IMR-90 (cell line): ENCODE data around the gene CISTR. TPM values are rescaled to one million over a fixed set of nuclear protein-coding genes. Genes with fewer than 3 reads are reported as not detected.

Experiments
- ATAC-seq: fragments of 200-7000 bp; cut with Tn5 transposase; 2 replicates; pipeline ENCODE4 v1.9.1; 2020; ENCODE audit warnings: low read depth, mild to moderate bottlenecking, moderate library complexity
- BruUV-seq: library from RNA; stranded (reverse); fragments of 400-500 nt; replicated peaks from 2 replicates; lab custom pipeline; 2021; lab: Mats Ljungman, UMichigan
- CTCF ChIA-PET: fragments of 300-600 bp; formaldehyde crosslinking; extraction: SDS; loops from one replicate; lab custom pipeline; 2021; ENCODE audit warnings: antibody characterized with exemption; lab: Yijun Ruan, JAX
- POLR2A ChIA-PET: fragments of 300-600 bp; sonication (Branson Sonifier 250); formaldehyde crosslinking; loops from one replicate; lab custom pipeline; 2022; ENCODE audit warnings: antibody characterized with exemption; ENCODE audit not compliant: unreplicated experiment; lab: Charles Lee
- DNase-seq: peaks from one replicate; pipeline ENCODE4 v3.0.0; 2013
- H2AFZ ChIP-seq: replicated peaks from 2 replicates; pipeline ENCODE3; 2013; ENCODE audit warnings: low read length, mild to moderate bottlenecking; ENCODE audit not compliant: poor library complexity
- H2AK5ac ChIP-seq: 2 replicates; pipeline ENCODE4 v1.6.1; 2013; ENCODE audit warnings: low read depth, low read length, inconsistent platforms
- H2AK9ac ChIP-seq: replicated peaks from 2 replicates; pipeline ENCODE3; 2013; ENCODE audit warnings: mild to moderate bottlenecking, low read depth, low read length, moderate library complexity; ENCODE audit not compliant: poor library complexity
- H2BK120ac ChIP-seq: 2 replicates; pipeline ENCODE4 v1.6.1; 2013; ENCODE audit warnings: low read depth, low read length, inconsistent platforms
- H2BK15ac ChIP-seq: 3 replicates; pipeline ENCODE4 v1.6.1; 2013; ENCODE audit warnings: low read depth, low read length, inconsistent platforms
- H2BK20ac ChIP-seq: 2 replicates; pipeline ENCODE4 v1.6.1; 2013; ENCODE audit warnings: low read depth, mild to moderate bottlenecking, inconsistent platforms, low read length, moderate library complexity
- H2BK5ac ChIP-seq: 2 replicates; pipeline ENCODE4 v1.6.1; 2013; ENCODE audit warnings: mild to moderate bottlenecking, low read depth, low read length, inconsistent platforms; ENCODE audit not compliant: poor library complexity, severe bottlenecking
- H3K14ac ChIP-seq: replicated peaks from 2 replicates; pipeline ENCODE4 v1.6.1; 2013; ENCODE audit warnings: low read depth, low read length, inconsistent platforms
- H3K18ac ChIP-seq: 2 replicates; pipeline ENCODE4 v1.6.1; 2013; ENCODE audit warnings: low read depth, low read length, control low read depth
- H3K23ac ChIP-seq: 2 replicates; pipeline ENCODE4 v1.6.1; 2013; ENCODE audit warnings: low read depth, low read length, inconsistent platforms
- H3K27ac ChIP-seq: 2 replicates; pipeline ENCODE4 v1.5.1; 2013; ENCODE audit warnings: mild to moderate bottlenecking, control low read depth, low read length; ENCODE audit not compliant: insufficient read depth
- H3K27me3 ChIP-seq: 2 replicates; pipeline ENCODE4 v1.6.1; 2013; ENCODE audit warnings: low read length; ENCODE audit not compliant: control insufficient read depth, insufficient read depth
- H3K36me3 ChIP-seq: 2 replicates; pipeline ENCODE4 v1.6.1; 2013; ENCODE audit warnings: low read length, mixed read lengths; ENCODE audit not compliant: control insufficient read depth, insufficient read depth
- H3K4ac ChIP-seq: 2 replicates; pipeline ENCODE4 v1.6.1; 2013; ENCODE audit warnings: low read depth, low read length, inconsistent platforms
- H3K4me1 ChIP-seq: 2 replicates; pipeline ENCODE4 v1.6.1; 2013; ENCODE audit warnings: low read length, mixed read lengths; ENCODE audit not compliant: control insufficient read depth, insufficient read depth
- H3K4me2 ChIP-seq: 2 replicates; pipeline ENCODE4 v1.6.1; 2013; ENCODE audit warnings: low read depth, mild to moderate bottlenecking, control low read depth, low read length, moderate library complexity
- H3K4me3 ChIP-seq: 2 replicates; pipeline ENCODE4 v1.5.1; 2013; ENCODE audit warnings: low read depth, mild to moderate bottlenecking, control low read depth, low read length, moderate library complexity; ENCODE audit not compliant: insufficient read depth
- H3K56ac ChIP-seq: 2 replicates; pipeline ENCODE4 v1.6.1; 2013; ENCODE audit warnings: low read length, inconsistent platforms; ENCODE audit not compliant: insufficient read depth; ENCODE audit errors: extremely low read depth
- H3K79me1 ChIP-seq, 2 experiments: 2 replicates each; pipeline ENCODE4 v1.6.1; 2013; ENCODE audit warnings: low read length in 2 of 2, inconsistent platforms in 1 of 2, low read depth in 1 of 2
- H3K9ac ChIP-seq: 2 replicates; pipeline ENCODE4 v1.6.1; 2013; ENCODE audit warnings: low read depth, low read length, control low read depth
- H3K9me1 ChIP-seq: 2 replicates; pipeline ENCODE4 v1.6.1; 2013; ENCODE audit warnings: low read length, inconsistent platforms; ENCODE audit not compliant: insufficient read depth
- H3K9me3 ChIP-seq: 2 replicates; pipeline ENCODE4 v1.6.1; 2013; ENCODE audit warnings: low read length; ENCODE audit not compliant: control insufficient read depth, insufficient read depth
- H4K20me1 ChIP-seq: 2 replicates; pipeline ENCODE4 v1.6.1; 2013; ENCODE audit warnings: low read length, inconsistent platforms; ENCODE audit not compliant: insufficient read depth
- H4K5ac ChIP-seq: 2 replicates; pipeline ENCODE4 v1.6.1; 2013; ENCODE audit warnings: mild to moderate bottlenecking, low read depth, low read length, control low read depth
- H4K8ac ChIP-seq, 2 experiments: 2 replicates each; pipeline ENCODE4 v1.6.1; 2013; ENCODE audit warnings: low read depth in 2 of 2, low read length in 2 of 2, control low read depth in 1 of 2, inconsistent platforms in 1 of 2
- H4K91ac ChIP-seq: 2 replicates; pipeline ENCODE4 v1.6.1; 2013; ENCODE audit warnings: low read depth, low read length, inconsistent platforms; ENCODE audit not compliant: insufficient read depth
- BHLHE40 ChIP-seq: fragments of 150-350 bp; IDR thresholded peaks from 2 replicates; pipeline ENCODE4 v1.6.1; 2016; ENCODE audit warnings: mild to moderate bottlenecking, low read depth, low read length
- CEBPB ChIP-seq: IDR thresholded peaks from 2 replicates; pipeline ENCODE4 v1.6.1; 2012; ENCODE audit warnings: low read depth, low read length, improper control_type of control experiment
- CHD1 ChIP-seq: IDR thresholded peaks from 2 replicates; pipeline ENCODE4 v1.6.1; 2012; ENCODE audit warnings: low read depth, low read length, improper control_type of control experiment
- CTCF ChIP-seq: conservative IDR thresholded peaks from 2 replicates; pipeline ENCODE4 v1.5.1; 2012; ENCODE audit warnings: mild to moderate bottlenecking, low read depth, low read length, improper control_type of control experiment
- ELK1 ChIP-seq: fragments of 150-350 bp; IDR thresholded peaks from 2 replicates; pipeline ENCODE4 v1.6.1; 2016; ENCODE audit warnings: low read depth, mild to moderate bottlenecking, low read length, moderate library complexity, borderline replicate concordance
- FOS ChIP-seq: fragments of 150-350 bp; IDR thresholded peaks from 2 replicates; pipeline ENCODE4 v1.6.1; 2016; ENCODE audit warnings: low read depth, low read length
- MAFK ChIP-seq: IDR thresholded peaks from 2 replicates; pipeline ENCODE4 v1.6.1; 2012; ENCODE audit warnings: low read depth, low read length, improper control_type of control experiment
- MAZ ChIP-seq: IDR thresholded peaks from 2 replicates; pipeline ENCODE4 v1.6.1; 2012; ENCODE audit warnings: low read depth, mild to moderate bottlenecking, low read length, improper control_type of control experiment, moderate library complexity, borderline replicate concordance
- MXI1 ChIP-seq: IDR thresholded peaks from 2 replicates; pipeline ENCODE4 v1.6.1; 2012; ENCODE audit warnings: low read depth, mild to moderate bottlenecking, low read length, moderate library complexity, borderline replicate concordance
- NFE2L2 ChIP-seq: fragments of 150-350 bp; IDR thresholded peaks from 2 replicates; pipeline ENCODE4 v1.6.1; 2016; ENCODE audit warnings: low read depth, mild to moderate bottlenecking, low read length
- POLR2A ChIP-seq: IDR thresholded peaks from 2 replicates; pipeline ENCODE4 v1.6.1; 2012; ENCODE audit warnings: mild to moderate bottlenecking, low read depth, low read length
- RAD21 ChIP-seq: IDR thresholded peaks from 2 replicates; pipeline ENCODE4 v1.6.1; 2012; ENCODE audit warnings: low read length, improper control_type of control experiment
- RCOR1 ChIP-seq: IDR thresholded peaks from 2 replicates; pipeline ENCODE4 v1.6.1; 2012; ENCODE audit warnings: mild to moderate bottlenecking, low read length, improper control_type of control experiment; ENCODE audit not compliant: insufficient replicate concordance
- RFX5 ChIP-seq: IDR thresholded peaks from 2 replicates; pipeline ENCODE4 v1.8.0; 2012; ENCODE audit warnings: low read depth, mild to moderate bottlenecking, low read length, moderate library complexity
- SMC3 ChIP-seq: fragments of 150-350 bp; IDR thresholded peaks from 2 replicates; pipeline ENCODE4 v1.6.1; 2016; ENCODE audit warnings: low read depth, mild to moderate bottlenecking, antibody characterized with exemption, low read length, moderate library complexity
- USF2 ChIP-seq: fragments of 150-350 bp; IDR thresholded peaks from 2 replicates; pipeline ENCODE4 v1.6.1; 2017; ENCODE audit warnings: mild to moderate bottlenecking, antibody characterized with exemption, low read length, low read depth
- WGBS, 2 experiments: methylation state at CpG; one replicate each; pipeline versions ENCODE4 v1.1.5 to v1.1.7; 2013; ENCODE audit warnings: missing lambda C conversion rate in 2 of 2; ENCODE audit not compliant: insufficient read length in 1 of 2; ENCODE audit errors: extremely low coverage in 2 of 2; 5-methylcytosine and 5-hydroxymethylcytosine counted together
- dilution Hi-C: fragments of 300-500 bp; cut with HindIII; formaldehyde crosslinking; loops from one replicate; pipeline ENCODE4 v1.14.3; 2018; ENCODE audit warnings: low sequenced_read_pairs; ENCODE audit not compliant: unreplicated experiment
- in situ Hi-C: fragments of 300-500 bp; cut with MboI; formaldehyde crosslinking; loops from 3 replicates; pipeline ENCODE4 v1.14.3; 2019; ENCODE audit warnings: low sequenced_read_pairs, inconsistent platforms, mixed read lengths
- intact Hi-C: fragments of 100-400 bp; cut with micrococcal nuclease; formaldehyde crosslinking; loops from 2 replicates; pipeline ENCODE4 v1.10.0; 2022
- polyA plus RNA-seq, 3 experiments: library from polyadenylated mRNA; depleted of rRNA; stranded (reverse); fragments of >200 nt; gene quantifications; 2 replicates each; pipeline ENCODE4 v1.2.3, GENCODE V29; 2012; ENCODE audit warnings: low replicate concordance in 1 of 3
- total RNA-seq: library from RNA; depleted of rRNA; stranded (reverse); fragments of >200 nt; gene quantifications from 2 replicates; pipeline ENCODE4 v1.2.3, GENCODE V29; 2012

Gene CISTR
- total and polyA plus RNA-seq, 2 of the 4 experiments (the other 2 are of a cell fraction), result not detected

GRCh38 chr12:53754188-53754585, 2.4 kb upstream of the CISTR start:
- no peak overlapping the region for H2BK15ac ChIP-seq
- H3K36me3 ChIP-seq, result no peaks in the 10 kb centered on the region
- H3K9me3 ChIP-seq, result peaks cover 2% of the 10 kb centered on the region; the same call in 1 of the 2 replicates
- BruUV-seq, result no TSS peak
- no peak overlapping the region for H3K4ac ChIP-seq
- DNase-seq (no peak), ATAC-seq (no peak)
- H4K20me1 ChIP-seq, result no peaks in the 10 kb centered on the region
- H3K18ac ChIP-seq, result no peak overlapping the region
- no peak overlapping the region for H2AK9ac ChIP-seq
- H3K23ac ChIP-seq, result no peak overlapping the region
- dilution Hi-C loops, result no loop called here
- in situ Hi-C loops, result no loop called here
- no peaks in the 10 kb centered on the region for H3K9me1 ChIP-seq
- H4K91ac ChIP-seq, result no peak overlapping the region
- no peak overlapping the region for H3K4me3 ChIP-seq
- no peak overlapping the region for H3K27ac ChIP-seq
- peaks cover 85% of the 10 kb centered on the region for H3K27me3 ChIP-seq
- H2AFZ ChIP-seq, result no peak overlapping the region
- no peak overlapping the region for H4K8ac ChIP-seq
- CTCF ChIA-PET, result no interaction called here
- H3K9ac ChIP-seq, result no peak overlapping the region
- no peak overlapping the region for H3K4me2 ChIP-seq
- no peak overlapping the region for H3K14ac ChIP-seq
- H2BK5ac ChIP-seq, result no peak overlapping the region
- POLR2A ChIA-PET, result no interaction called here
- no peaks in the 10 kb centered on the region for H3K79me1 ChIP-seq
- H3K4me1 ChIP-seq, result peaks cover 6% of the 10 kb centered on the region
- TF ChIP-seq POLR2A (no peak), FOS (no peak), MAZ (no peak), RCOR1 (no peak), RAD21 (no peak), NFE2L2 (no peak), SMC3 (no peak), MAFK (no peak), CHD1 (no peak), BHLHE40 (no peak), RFX5 (no peak), MXI1 (no peak), CTCF (no peak), USF2 (no peak), CEBPB (no peak), ELK1 (no peak)
- H2BK120ac ChIP-seq, result no peak overlapping the region
- no CpG with 5 or more reads among the region's 7 CpGs for WGBS, 2 experiments
- no peak overlapping the region for H4K5ac ChIP-seq
- no peak overlapping the region for H3K56ac ChIP-seq
- no peak overlapping the region for H2BK20ac ChIP-seq
- no peak overlapping the region for H2AK5ac ChIP-seq
- intact Hi-C loops, result no loop called here
